Keratinocyte (primary cell): ENCODE measurements around the gene SOWAHC.

ENCODE experiments used
- EZH2 ChIP-seq: IDR thresholded peaks from one replicate; pipeline ENCODE4 v1.6.1; 2012; ENCODE audit warnings: inconsistent platforms, mild to moderate bottlenecking, low read length, moderate library complexity
- TF ChIP-seq, protein P1 (sequence below), 3 experiments: IDR thresholded peaks in 1 of 3; conservative IDR thresholded peaks in 1 of 3; optimal IDR thresholded peaks in 1 of 3; 2 replicates in 2 of 3; 3 replicates in 1 of 3; pipeline versions ENCODE3 to v1.5.1; 2011; ENCODE audit warnings: low read length in 3 of 3, mild to moderate bottlenecking in 3 of 3, moderate library complexity in 2 of 3, control low read depth in 1 of 3, inconsistent platforms in 1 of 3; ENCODE audit not compliant: insufficient read depth in 2 of 3; ENCODE audit errors: extremely low read depth in 1 of 3

DNA sequence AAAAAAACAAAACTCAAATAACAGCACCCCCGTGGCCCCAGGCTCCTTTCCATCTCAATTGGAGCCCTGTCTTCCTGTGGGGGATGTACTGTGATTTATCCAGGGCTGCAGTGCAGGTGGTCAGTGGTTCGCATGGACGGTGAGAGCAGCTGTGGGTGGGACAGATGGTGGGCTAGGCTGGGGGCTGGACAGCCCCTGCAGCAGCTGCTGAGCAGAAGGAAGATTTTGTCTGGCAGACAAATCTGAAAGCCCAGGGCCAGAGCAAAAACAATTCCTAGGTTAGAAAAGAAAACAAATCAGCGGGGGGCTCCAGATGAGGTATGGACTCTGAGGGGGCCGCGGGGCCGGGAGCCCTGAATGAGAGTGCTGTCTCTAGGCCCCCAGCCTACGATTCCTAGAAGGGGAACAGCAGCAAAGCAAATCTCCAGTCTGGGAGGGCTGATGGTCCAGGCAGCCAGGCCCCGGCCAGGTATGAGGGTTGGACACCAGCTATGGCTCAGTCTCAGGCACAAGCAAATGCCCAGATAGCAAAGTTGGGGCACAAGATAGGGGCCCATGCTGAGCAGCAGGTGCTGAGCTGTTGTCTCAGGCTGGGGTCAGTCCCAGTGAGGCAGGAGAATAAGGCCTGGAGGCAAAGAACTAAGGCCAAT lies 45.4 kb downstream of the SOWAHC start:
- TF ChIP-seq, protein P1, sequence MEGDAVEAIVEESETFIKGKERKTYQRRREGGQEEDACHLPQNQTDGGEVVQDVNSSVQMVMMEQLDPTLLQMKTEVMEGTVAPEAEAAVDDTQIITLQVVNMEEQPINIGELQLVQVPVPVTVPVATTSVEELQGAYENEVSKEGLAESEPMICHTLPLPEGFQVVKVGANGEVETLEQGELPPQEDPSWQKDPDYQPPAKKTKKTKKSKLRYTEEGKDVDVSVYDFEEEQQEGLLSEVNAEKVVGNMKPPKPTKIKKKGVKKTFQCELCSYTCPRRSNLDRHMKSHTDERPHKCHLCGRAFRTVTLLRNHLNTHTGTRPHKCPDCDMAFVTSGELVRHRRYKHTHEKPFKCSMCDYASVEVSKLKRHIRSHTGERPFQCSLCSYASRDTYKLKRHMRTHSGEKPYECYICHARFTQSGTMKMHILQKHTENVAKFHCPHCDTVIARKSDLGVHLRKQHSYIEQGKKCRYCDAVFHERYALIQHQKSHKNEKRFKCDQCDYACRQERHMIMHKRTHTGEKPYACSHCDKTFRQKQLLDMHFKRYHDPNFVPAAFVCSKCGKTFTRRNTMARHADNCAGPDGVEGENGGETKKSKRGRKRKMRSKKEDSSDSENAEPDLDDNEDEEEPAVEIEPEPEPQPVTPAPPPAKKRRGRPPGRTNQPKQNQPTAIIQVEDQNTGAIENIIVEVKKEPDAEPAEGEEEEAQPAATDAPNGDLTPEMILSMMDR (optimal IDR thresholded peaks at IDR 0.05 in 1 of 3, IDR thresholded peaks at IDR 0.05 in 1 of 3, conservative IDR thresholded peaks at IDR 0.05 in 1 of 3; ENCODE audit: extremely low read depth in 1 of 3, insufficient read depth in 2 of 3, low read length in 3 of 3): no peak
- no peak for TF ChIP-seq EZH2
